GM19023 (cell line): Measurements from ENCODE around the gene SPIN1.

Experiments
- ATAC-seq: cut with Tn5 transposase; IDR thresholded peaks from one replicate; pipeline ENCODE4 v1.9.1; 2021; ENCODE audit warnings: mild to moderate bottlenecking, moderate library complexity; ENCODE audit not compliant: unreplicated experiment

The SPIN1 gene

DNA sequence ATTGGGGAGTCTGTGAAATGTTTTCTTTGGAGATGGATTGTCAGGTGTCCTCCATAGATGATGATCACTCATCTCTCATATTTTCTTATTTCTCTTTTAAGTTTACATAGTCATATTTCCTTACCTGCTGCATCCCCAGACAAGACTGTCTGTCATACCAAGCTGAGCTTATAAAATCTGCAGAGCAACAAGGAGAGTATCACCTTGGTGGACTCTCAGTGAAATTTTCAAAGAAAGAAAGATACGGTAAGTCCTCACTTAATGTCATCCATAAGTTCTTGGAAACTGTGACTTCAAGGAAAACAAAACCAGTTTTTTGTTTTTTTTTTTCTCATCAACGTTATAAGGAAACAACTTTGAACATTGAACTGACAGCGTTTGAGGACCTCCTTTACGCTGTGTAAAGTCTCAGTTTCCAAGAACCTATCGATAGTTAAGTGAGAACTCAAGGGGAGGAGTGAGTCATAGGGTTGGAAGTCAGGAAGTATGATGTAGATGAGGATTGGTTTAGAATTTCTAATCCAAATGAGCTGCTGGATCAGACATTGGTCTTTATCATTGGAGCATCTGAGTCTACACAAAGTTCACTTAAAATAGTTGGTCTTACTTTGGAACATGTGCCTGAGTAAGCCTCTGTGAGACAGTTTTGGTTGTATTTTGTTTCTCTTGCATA is 45.5 kb downstream of the SPIN1 start:
- no peak for ATAC-seq

DNA sequence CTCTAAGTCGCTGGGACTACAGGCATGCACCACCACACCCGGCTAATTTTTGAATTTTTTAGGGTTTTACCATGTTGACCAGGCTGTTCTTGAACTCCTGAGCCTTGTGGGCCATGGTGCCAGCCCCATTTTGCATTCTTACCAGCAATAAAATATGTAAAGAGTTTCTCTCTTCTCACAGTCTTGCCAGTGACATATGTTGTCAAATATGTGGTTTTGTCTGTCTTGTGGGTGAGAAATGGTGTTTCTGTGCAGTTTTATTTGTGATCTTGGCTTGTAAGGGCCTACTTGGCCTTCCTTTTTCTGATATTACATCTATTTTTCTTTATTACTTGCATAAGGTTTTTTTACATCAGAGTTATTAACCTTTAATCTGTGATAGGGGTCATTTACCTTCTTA is 47.1 kb downstream of the SPIN1 start:
- no peak for ATAC-seq

DNA sequence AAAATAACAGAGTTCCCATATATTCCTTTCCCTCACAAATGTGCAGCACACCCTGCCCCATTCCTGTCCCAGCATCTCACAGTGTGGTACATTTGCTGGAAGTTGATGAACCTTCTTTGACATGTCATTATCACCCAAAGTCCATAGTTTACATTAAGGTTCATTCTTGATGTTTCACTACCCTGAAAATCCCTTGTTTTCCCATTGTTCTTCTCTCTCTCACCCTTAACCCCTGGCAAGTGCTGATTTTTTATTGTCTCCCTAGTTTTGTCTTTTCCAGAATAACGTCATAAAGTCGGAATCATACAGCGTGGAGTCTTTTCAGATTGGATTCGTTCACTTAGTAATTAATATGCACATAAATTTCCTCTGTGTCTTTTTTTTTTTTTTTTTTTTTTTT is 48.1 kb downstream of the SPIN1 start:
- no peak for ATAC-seq

DNA sequence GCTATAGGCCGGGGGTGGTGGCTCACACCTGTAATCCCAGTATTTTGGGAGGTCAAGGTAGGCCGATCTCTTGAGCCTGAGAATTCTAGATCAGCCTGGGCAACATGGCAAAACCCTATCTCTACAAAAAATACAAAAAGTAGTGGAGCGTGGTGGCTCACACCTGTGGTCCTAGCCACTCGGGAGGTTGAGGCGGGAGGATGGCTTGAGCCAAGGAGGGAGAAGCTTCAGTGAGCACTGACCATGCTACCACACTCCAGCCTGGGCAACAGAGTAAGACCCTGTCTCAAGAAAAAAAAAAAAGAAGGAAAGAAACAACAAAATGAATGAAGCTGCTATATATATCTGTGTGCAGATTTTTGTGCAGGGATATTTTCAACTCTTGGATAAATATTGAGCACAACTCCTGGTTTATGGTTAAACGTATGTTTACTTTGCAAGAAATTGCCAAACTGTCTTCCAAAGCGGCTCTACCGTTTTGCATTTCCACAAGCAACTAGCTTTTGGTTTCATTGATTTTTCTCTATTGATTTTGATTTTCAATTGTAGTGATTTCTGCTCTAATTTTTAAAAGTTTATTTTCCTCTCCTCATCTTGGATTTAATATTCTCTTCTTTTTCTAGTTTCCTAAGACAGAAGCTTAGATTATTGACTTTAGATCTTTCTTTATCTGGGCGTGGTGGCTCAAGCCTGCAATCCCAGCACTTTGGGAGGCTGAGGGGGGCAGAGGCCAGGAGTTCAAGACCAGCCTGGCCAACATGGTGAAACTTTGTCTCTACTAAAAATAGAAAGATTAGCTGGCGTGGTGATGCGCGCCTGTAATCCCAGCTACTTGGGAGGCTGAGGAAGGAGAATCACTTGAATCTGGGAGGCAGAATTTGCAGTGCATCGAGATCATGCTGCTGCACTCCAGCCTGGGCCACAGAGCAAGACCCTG is 49.2 kb downstream of the SPIN1 start:
- no peak for ATAC-seq

DNA sequence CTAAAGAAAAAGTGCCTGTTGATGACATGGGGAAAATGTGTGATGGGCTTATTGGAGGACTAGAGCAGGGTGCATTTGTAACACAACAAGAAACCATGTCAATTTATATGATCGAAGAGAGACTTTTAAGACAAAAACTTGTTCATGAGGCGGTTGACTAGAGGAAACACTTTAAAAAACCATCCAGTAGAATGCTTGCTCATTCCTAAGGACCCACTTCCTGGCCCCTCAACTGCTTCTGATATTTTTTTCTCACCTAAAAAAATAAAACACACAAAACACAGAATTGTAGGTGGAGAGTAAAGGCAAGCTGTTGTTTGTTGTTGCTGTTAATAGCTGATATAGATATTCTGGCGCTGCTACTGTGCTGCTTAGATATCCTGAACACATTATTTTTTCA is 50.6 kb downstream of the SPIN1 start:
- no peak for ATAC-seq

DNA sequence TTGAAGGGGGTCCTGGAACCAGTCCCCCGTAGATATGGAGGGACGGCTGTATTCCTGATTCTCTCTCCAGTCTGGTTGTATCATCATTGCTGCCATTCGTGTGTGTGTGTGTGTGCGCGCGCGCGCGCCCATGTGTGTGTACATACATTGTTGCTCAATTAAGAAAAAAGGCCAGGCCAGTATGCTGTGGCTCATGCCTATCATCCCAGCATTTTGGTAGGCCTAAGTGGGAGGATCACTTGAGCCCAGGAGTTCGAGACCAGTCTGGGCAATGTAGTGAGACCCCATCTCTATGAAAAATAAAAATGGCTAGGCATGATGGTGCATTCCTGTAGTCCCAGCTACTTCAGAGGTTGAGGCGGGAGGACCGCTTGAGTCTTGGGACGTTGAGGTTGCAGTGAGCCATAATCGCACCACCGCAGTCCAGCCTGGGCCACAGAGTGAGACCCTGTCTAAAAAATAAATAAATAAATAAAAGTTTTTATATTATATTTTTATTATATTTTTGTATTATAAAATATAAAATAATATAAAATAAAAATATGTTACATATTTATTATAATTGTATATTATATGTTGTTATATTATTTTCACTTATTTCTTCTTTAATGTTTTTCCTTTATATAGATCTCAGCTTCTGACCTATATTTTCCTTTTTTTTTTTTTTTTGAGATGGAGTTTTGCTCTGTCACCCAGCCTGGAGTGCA is 53.2 kb downstream of the SPIN1 start:
- no peak for ATAC-seq

DNA sequence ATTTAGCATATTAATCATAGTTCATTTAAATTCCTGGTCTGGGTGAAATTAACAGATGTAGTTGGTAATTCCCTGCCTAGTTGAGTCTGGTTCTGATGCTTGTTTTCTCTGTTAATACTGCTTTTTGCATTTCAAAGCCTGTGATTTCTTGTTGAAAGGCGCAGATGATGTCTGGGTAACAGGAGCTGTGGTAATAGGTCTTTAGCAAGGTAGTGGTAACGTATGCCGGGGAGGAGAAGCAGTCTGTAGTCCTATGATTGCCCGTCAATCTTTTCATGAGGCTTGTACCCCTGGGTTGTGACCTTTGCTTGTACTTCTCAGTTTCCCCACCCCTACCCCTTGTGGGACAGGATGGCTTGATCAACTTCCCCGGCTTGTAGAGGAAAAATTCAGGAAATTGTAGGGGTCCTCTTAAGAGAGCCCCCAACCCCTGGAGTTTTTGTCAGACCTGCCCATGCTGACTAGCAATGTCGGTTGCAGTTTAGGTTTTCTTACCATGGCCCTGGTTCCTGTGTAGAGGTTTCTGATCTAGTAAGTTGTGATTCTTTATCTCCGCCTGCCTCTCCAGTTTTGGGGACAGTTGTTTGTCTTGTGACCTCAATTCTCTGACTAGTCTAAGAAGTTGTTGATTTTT is 55.4 kb downstream of the SPIN1 start:
- no peak for ATAC-seq

DNA sequence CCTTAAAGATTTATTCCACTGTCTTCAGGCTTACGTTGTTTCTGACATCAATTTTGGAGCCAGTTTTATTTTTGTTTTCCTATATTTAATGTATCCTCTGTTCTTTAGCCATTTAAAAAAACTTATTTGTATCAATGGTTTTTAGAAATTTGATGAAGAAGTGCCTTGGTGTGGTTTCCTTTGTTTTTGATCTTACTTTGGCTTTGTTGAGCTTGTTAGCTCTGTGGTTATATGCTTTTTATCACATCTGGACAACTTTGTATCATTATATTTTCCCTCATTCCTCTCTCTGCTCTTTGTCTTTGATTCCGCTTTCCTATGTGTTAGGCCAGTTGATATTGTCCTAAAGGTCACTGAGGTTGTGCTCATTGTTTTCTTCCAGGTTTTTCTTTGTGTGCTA is 58.5 kb downstream of the SPIN1 start:
- ATAC-seq, result no peak

DNA sequence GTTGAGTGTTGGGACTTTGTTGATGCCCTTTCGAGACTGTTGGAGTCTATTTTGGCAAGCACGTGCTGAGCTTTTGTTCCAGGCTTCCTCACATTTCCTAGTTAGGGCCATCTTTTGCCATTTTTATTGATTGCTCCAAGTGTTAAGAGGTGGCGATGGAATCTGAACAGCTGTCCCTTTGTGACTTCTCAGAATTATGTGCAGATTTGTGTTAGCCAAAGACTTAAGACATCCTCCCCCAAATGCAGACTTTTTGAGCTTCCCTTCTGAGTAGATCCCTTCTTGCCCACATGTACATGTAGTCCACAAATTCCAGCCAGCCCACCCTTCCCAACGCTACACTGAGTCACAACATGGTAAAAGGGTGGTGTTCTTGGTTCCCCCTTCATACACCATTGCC is 59.2 kb downstream of the SPIN1 start:
- ATAC-seq, result no peak

DNA sequence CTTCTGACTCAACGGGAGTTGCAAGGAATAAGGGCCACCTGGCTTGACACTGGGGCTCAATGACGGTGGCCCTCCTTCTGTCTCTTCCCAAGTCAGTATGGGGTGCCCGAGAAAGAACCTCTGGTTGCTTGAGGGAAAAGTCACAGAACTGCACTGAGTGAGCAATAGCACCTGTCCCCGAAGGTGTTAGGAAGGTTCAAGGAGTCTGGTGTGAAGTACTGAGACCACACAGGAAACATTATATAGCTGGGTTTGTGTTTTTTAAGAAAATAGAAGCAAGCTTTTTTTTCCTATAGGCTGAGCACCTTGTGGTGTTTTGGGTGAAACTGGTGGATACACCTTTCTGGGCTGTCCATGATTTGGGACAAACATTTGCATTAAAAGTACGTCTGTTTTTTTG is 62.9 kb downstream of the SPIN1 start:
- no peak for ATAC-seq

DNA sequence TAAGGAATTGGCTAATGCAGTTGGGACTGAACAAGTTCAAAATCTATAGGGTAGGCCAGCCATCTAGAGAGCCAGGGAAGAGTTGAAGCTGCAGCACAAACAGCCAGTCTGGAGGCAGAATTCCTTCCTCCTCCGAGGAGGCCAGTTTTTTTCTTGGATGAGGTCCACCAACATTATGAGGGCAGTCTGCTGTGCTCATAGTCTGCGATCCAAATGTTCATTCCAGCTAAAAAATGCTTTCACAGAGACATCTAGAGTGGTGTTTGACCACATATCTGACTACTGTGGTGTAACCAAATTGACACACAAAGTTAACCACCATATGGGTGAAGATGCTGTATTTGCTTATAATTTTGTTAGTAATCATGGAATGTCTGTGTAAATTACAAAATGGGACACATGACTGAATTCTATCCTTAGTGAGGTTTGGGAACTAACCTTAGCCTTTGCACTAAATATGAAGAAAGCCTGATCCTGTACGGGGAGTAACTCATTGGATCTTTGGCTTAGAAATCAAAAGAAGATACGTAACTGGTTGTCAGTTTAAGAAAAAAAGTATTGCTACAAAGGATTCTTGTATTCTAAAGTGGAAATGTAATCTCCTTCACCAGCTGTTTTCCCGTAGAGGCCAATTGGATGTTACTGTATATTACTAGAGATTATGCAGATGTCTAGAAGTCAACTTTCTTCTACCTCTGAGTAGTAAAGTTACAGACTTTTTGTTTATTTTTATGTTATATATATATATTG is 70.6 kb downstream of the SPIN1 start:
- no peak for ATAC-seq

DNA sequence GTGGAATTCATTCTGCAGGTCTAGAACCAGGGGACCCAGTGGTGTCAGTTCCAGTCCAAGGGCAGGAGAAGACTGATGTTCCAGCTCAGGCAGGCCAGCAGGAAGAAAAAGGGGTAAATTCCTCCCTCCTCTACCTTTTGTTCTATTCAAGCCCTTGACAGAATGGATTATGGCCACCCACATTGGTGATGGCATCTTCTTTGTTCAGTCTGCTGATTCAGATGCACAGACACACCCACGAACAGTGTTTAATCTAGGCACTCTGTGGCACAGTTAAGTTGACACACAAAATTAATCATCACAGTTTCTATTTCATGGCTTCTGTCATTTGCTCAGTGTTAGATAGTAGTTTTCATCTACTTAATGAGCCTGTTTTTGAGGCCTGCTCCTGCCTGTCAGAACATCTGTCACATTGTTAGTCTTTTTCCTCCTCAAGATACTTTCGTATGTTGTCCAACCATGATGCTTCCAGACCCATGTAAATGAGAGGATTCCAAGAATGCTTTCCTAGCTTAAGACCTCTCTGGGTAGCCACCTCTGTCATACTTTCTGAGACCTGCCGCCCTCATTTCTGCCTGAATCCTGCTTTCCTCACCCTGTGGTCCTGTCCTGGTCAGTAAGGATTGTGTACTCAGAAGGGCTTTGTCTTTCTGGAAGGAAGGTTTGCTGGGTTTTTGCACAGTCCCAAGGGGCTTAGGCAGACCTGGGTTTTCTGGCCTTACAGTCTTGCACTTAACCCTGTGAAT is 72.5 kb downstream of the SPIN1 start:
- ATAC-seq, result no peak

DNA sequence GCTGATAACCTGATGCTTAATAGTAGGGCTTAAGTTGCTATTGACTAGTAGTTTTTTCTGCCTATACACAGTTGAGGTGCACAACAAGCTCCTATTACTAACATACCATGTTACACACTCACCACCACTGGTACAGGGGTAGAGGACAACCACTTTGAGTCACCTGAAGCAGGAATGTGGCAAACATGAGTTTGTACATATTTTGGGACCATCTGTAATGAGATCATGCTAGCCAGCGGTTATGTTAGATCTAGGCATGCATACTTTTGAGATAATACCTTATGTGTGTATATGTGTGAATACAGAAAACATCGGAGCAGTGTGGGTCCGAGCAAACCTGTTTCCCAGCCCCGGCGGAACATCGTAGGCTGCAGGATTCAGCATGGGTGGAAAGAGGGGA is 73.9 kb downstream of the SPIN1 start:
- ATAC-seq, result no peak

DNA sequence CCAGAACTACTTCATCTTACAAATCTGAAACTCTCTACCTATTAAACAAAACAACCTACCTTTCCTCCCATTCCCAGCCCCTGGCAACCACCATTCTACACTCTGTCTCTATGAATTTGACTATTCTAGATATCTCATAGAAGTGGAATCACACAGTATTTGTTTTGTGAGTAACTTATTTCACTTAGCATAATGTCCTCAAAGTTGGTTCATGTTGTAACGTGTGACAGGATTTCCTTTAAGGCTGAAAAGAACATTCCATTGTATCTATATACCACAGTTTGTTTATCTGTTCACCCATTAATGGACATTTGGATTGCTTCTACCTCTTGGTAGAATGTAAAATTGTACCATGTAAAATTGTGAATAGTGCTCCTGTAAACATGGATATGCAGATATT is 76.6 kb downstream of the SPIN1 start:
- ATAC-seq, result no peak

DNA sequence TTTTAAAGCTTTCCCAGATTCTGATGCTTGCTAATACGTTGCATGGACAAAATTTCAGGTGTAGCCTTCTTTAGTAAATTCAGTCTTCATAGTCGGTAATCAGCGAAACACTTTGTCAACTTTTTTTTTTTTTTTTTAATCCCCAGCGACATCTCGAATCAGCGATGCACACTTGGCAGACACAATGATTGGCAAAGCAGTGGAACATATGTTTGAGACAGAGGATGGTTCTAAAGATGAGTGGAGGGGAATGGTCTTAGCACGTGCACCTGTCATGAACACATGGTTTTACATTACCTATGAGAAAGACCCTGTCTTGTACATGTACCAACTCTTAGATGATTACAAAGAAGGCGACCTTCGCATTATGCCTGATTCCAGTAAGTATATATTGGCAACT is 80.0 kb downstream of the SPIN1 start:
- no peak for ATAC-seq

DNA sequence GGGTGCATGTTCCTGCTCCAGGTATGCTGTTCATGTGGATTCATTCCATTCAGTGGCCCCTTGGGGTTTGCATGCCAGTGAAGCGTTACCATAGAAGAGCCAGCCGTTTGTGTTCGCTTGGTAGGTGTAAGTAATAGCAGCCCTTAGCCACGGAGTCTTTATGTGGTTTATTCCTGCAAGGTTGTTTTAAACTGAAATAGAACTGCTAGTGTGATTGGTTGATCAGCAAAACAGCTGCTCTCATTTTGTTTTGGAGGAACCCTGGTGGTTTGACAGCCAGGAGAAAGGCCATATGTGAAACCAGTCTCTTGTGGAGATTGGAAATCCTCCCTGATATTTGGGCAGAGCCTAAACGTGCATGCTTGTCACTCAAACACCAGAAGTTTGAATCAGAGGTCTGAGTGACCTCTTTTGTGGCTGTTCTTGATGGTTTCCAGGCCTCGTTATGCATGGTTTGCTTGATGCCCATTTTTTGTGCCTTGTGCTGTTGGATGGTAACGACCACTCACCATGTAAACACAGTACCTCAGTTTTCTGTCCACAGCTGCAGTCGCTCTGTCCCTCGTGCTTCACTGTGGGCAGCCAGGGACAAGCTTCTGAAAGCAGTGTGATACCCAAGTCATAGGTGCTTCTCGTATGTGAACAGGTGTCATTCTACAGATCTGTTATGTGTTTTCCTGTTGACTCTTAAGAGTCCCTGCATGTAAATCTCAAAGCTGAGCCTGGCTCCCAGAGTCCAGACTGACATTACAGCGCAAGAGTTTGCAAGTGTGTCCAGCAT is 88.4 kb downstream of the SPIN1 start:
- ATAC-seq, result no peak

DNA sequence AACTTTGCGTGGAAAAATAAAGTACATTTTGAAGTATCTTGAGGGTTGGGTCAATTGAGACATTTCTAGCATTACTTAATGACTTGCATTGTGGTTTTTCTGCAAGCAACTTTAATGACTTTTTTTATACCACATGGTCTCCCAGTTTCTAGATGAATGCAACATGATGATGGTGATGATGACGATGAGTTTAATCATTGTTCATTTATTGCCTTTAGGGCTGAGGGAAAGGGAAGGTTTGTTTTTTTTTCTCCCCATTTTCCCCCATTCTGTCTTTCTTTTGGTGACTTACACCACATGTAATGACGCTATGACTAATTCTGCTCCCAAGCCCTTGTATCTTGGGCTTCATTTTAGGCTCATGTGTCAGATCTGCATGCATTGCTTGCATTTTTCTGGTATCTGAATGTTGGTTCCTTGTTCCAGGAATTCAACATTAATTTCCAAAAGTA is 89.1 kb downstream of the SPIN1 start:
- ATAC-seq, result no peak

DNA sequence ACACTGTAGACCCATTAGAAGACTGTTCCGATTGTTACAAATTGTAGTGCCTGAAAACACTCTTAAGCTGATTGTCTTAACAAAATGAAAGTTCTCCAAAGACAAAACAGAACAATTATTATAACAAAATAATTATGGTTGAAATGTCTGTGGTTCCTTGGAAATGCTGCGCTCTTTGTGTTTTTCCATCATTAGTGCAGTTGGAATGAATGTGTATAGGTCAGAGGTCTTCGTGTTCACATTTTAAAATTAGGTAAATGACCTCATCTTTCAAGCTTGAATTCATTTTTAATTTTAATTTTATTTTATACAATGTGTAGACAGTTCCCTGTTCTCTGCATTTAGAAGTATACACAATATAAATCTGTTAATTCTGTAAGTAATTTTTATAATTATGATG is 90.0 kb downstream of the SPIN1 start:
- no peak for ATAC-seq

DNA sequence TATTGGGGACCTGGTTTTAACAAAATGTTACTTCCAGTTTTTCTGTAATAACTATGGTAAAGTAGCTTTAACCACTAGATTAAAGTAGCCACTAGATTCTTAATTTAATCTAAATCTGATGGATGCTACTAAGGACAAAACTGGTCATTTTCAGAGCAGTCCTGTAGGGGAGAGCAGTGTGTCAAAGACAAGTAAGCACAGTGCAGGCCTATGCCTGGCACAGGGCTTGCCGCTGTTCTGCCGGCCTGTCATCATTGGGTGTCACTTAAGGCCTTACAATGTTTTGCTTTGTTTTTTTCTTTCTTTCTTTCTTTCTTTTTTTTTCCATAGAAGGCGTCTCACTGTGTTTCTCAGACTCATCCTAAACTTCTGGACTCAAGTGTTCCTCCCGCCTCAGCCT is 93.7 kb downstream of the SPIN1 start:
- ATAC-seq, result no peak
